ENCODE data around the gene AKR1C8. TPM values are rescaled to one million over a fixed set of nuclear protein-coding genes. Genes with fewer than 3 reads are reported as not detected.
"Not testable (repeated sequence)": the region's sequence is repeated elsewhere in the genome, so short reads cannot be mapped to it uniquely, and the experiment has no call there.

Gene AKR1C8
- polyA plus RNA-seq, 1 of the 3 experiments (the other 2 are of a cell fraction), result not detected

DNA sequence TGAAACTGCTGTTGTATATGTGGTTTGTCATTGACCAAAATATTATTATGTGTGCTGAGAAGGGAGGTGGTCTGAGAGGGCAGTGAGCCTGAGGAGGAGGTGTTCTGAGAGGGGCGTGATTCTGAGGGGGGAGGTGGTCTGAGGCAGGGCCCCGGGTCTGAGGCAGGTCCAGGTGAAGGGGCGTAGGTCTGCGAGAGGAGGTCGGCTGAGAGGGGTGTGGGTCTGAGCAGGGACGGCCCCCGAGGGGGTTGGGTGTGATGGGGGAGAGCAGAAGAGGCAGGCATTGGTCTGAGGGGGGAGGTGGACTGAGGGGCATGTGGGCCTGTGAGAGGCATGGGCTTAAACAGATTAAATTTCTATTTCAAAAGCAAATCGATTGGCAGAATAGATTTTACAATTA, 44.1 kb upstream of the AKR1C8 start:
- Histone ChIP-seq H3K36me3 (replicated peaks in 1 of 2; ENCODE audit: control insufficient read depth in 1 of 2, insufficient read depth in 2 of 2, low read length in 1 of 2) (no peaks in the 10 kb centered on the region), H2AFZ (ENCODE audit: low read depth) (no peak overlapping the region), H3K4me3 (ENCODE audit: low read depth in 2 of 2, low read length in 1 of 2) (no peak overlapping the region), H3K4me2 (no peak overlapping the region), H3K9ac (no peak overlapping the region), H3K79me2 (ENCODE audit: insufficient read depth) (no peaks in the 10 kb centered on the region), H3K9me2 (no peaks in the 10 kb centered on the region), H3K27ac (ENCODE audit: low read depth in 2 of 2, low read length in 1 of 2) (no peak overlapping the region), H3K4me1 (ENCODE audit: control insufficient read depth in 1 of 2, insufficient read depth in 2 of 2, low read depth in 1 of 2, low read length in 1 of 2) (no peaks in the 10 kb centered on the region), H3K9me3 (no peaks in the 10 kb centered on the region), H3K27me3 (ENCODE audit: insufficient read depth) (no peaks in the 10 kb centered on the region), H3F3A (replicated peaks; ENCODE audit: insufficient read depth) (no peaks in the 10 kb centered on the region), H4K20me1 (ENCODE audit: insufficient read depth) (no peaks in the 10 kb centered on the region)
- ChIA-PET CTCF (no interaction called here), POLR2A (no interaction called here)
- TF ChIP-seq, protein P1, sequence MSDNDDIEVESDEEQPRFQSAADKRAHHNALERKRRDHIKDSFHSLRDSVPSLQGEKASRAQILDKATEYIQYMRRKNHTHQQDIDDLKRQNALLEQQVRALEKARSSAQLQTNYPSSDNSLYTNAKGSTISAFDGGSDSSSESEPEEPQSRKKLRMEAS (IDR thresholded peaks at IDR 0.05; ENCODE audit: low read depth), result no peak
- no peak for TF ChIP-seq FOXJ3 (CRISPR knock-in tag; IDR thresholded peaks at IDR 0.05)
- WGBS (ENCODE audit: low lambda C conversion rate), result 40% methylated on average over 8 of the region's 8 CpGs
- no peak for DNase-seq

DNA sequence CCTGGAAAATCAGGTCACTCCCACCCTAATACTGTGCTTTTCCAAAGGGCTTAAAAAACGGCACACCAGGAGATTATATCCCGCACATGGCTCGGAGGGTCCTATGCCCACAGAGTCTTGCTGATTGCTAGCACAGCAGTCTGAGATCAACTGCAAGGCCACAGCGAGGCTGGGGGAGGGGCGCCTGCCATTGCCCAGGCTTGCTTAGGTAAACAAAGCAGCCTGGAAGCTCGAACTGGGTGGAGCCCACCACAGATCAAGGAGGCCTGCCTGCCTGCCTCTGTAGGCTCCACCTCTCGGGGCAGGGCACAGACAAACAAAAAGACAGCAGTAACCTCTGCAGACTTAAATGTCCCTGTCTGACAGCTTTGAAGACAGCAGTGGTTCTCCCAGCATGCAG, 38.0 kb upstream of the AKR1C8 start:
- H3K27ac ChIP-seq (ENCODE audit: low read depth in 2 of 2, low read length in 1 of 2); POLR2A ChIA-PET: not testable (repeated sequence)
- CTCF ChIA-PET, result interaction anchor here (1.8 kb wide), 1 partner anchor 374 kb away, joined by 4 read pairs; no protein-coding TSS in a partner anchor

DNA sequence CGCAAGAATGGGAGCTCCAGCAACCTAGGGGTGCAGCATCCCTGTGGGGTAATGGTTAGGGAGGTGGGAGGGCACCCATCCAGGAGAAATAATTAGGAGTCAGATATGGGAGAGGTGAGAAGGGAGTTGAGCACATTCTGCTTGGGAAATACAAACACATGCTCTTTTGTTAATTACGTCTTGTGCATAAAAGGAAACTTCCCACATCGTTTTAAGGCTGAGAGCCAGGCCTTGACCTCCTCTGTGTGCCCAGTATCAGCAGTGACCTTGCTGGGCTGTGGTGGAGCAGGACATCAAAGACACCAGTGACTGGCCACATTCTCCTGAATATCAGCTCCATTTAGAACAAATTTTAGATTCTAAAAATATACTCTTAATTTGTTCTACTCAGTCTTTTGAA, 34.3 kb upstream of the AKR1C8 start:
- CTCF ChIA-PET, result interaction anchor here (1.1 kb wide), 1 partner anchor 369 kb away, joined by 3 read pairs; no protein-coding TSS in a partner anchor
- POLR2A ChIA-PET, result no interaction called here
- H4K20me1 ChIP-seq (ENCODE audit: insufficient read depth), result no peaks in the 10 kb centered on the region
- H3K79me2 ChIP-seq (ENCODE audit: insufficient read depth), result no peaks in the 10 kb centered on the region
- H3K4me2 ChIP-seq, result no peak overlapping the region
- TF ChIP-seq RAD21 (IDR thresholded peaks at IDR 0.05; ENCODE audit: low read length) (no peak), RXRA (IDR thresholded peaks at IDR 0.05; ENCODE audit: borderline replicate concordance, low read depth) (no peak), FOXM1 (IDR thresholded peaks at IDR 0.05; ENCODE audit: low read depth) (no peak), NRF1 (IDR thresholded peaks at IDR 0.05; ENCODE audit: low read depth, low read length) (no peak), FOSL2 (IDR thresholded peaks at IDR 0.05; ENCODE audit: borderline replicate concordance, low read depth) (no peak), FOXJ3 (CRISPR knock-in tag; IDR thresholded peaks at IDR 0.05) (no peak), YY1 (IDR thresholded peaks at IDR 0.05; ENCODE audit: low read depth) (no peak), NFIC (IDR thresholded peaks at IDR 0.05; ENCODE audit: borderline replicate concordance) (no peak)
- TF ChIP-seq, protein P2, sequence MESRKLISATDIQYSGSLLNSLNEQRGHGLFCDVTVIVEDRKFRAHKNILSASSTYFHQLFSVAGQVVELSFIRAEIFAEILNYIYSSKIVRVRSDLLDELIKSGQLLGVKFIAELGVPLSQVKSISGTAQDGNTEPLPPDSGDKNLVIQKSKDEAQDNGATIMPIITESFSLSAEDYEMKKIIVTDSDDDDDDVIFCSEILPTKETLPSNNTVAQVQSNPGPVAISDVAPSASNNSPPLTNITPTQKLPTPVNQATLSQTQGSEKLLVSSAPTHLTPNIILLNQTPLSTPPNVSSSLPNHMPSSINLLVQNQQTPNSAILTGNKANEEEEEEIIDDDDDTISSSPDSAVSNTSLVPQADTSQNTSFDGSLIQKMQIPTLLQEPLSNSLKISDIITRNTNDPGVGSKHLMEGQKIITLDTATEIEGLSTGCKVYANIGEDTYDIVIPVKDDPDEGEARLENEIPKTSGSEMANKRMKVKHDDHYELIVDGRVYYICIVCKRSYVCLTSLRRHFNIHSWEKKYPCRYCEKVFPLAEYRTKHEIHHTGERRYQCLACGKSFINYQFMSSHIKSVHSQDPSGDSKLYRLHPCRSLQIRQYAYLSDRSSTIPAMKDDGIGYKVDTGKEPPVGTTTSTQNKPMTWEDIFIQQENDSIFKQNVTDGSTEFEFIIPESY (IDR thresholded peaks at IDR 0.05; ENCODE audit: borderline replicate concordance, low read depth), result no peak
- no peaks in the 10 kb centered on the region for H3K9me2 ChIP-seq
- no peaks in the 10 kb centered on the region for H3F3A ChIP-seq (replicated peaks; ENCODE audit: insufficient read depth)
- DNase-seq, result no peak
- H3K36me3 ChIP-seq (replicated peaks in 1 of 2; ENCODE audit: control insufficient read depth in 1 of 2, insufficient read depth in 2 of 2, low read length in 1 of 2), result no peaks in the 10 kb centered on the region
- no peak overlapping the region for H3K27ac ChIP-seq (ENCODE audit: low read depth in 2 of 2, low read length in 1 of 2)
- no peak overlapping the region for H3K9ac ChIP-seq
- no peaks in the 10 kb centered on the region for H3K9me3 ChIP-seq
- no peak overlapping the region for H3K4me3 ChIP-seq (ENCODE audit: low read depth in 2 of 2, low read length in 1 of 2)
- H3K4me1 ChIP-seq (ENCODE audit: control insufficient read depth in 1 of 2, insufficient read depth in 2 of 2, low read depth in 1 of 2, low read length in 1 of 2), result no peaks in the 10 kb centered on the region
- no peaks in the 10 kb centered on the region for H3K27me3 ChIP-seq (ENCODE audit: insufficient read depth)
- 16% methylated on average over 3 of the region's 3 CpGs for WGBS (ENCODE audit: low lambda C conversion rate)
- no peak overlapping the region for H2AFZ ChIP-seq (ENCODE audit: low read depth)

More for the DNA sequence above, 38.0 kb upstream of the AKR1C8 start:
- not testable (repeated sequence) for H3K9me2 ChIP-seq; H3F3A ChIP-seq (replicated peaks; ENCODE audit: insufficient read depth); H3K79me2 ChIP-seq (ENCODE audit: insufficient read depth); H3K9me3 ChIP-seq; H3K4me2 ChIP-seq; H2AFZ ChIP-seq (ENCODE audit: low read depth); DNase-seq; H3K9ac ChIP-seq; H3K27me3 ChIP-seq (ENCODE audit: insufficient read depth); H3K4me1 ChIP-seq (ENCODE audit: control insufficient read depth in 1 of 2, insufficient read depth in 2 of 2, low read depth in 1 of 2, low read length in 1 of 2); H3K4me3 ChIP-seq (ENCODE audit: low read depth in 2 of 2, low read length in 1 of 2); H3K36me3 ChIP-seq (replicated peaks in 1 of 2; ENCODE audit: control insufficient read depth in 1 of 2, insufficient read depth in 2 of 2, low read length in 1 of 2); H4K20me1 ChIP-seq (ENCODE audit: insufficient read depth)
- WGBS (ENCODE audit: low lambda C conversion rate), result 0% methylated on average over 1 of the region's 7 CpGs
